Activated CD8-positive, alpha-beta memory T cell treated with anti-CD3 and anti-CD28 coated beads for 48 hours (primary cell): Measurements from ENCODE around the gene ZXDC.

Source experiments
- DNase-seq, 3 experiments: peaks; one replicate each; pipeline ENCODE4 v3.0.0-alpha.2; 2020; ENCODE audit warnings: low read depth in 2 of 3, low spot score in 2 of 3

Gene ZXDC

GRCh38 chr3:126490619-126491018, 14.9 kb upstream of the ZXDC start:
- DNase-seq, result no peak

- no peak for DNase-seq
Observed at GRCh38 chr3:126488886-126489569, 13.3 kb upstream of the ZXDC start.

GRCh38 chr3:126488185-126488584, 12.5 kb upstream of the ZXDC start:
- no peak for DNase-seq

- no peak for DNase-seq
Observed at GRCh38 chr3:126487151-126487771, 11.6 kb upstream of the ZXDC start.

GRCh38 chr3:126486360-126486847, 10.7 kb upstream of the ZXDC start:
- DNase-seq, result no peak

GRCh38 chr3:126485956-126486355, 10.3 kb upstream of the ZXDC start:
- no peak for DNase-seq

GRCh38 chr3:126485176-126485897, 9.6 kb upstream of the ZXDC start:
- no peak for DNase-seq

GRCh38 chr3:126484662-126485061, 9.0 kb upstream of the ZXDC start:
- no peak for DNase-seq

GRCh38 chr3:126484148-126484547, 8.5 kb upstream of the ZXDC start:
- no peak for DNase-seq

- no peak for DNase-seq
Observed at GRCh38 chr3:126483321-126483761, 7.7 kb upstream of the ZXDC start.

- DNase-seq, result no peak
Observed at GRCh38 chr3:126482503-126483255, 7.0 kb upstream of the ZXDC start.

GRCh38 chr3:126481808-126482502, 6.3 kb upstream of the ZXDC start:
- DNase-seq, result no peak

- no peak for DNase-seq
Observed at GRCh38 chr3:126480861-126481260, 5.2 kb upstream of the ZXDC start.

- DNase-seq, result no peak
Observed at GRCh38 chr3:126480206-126480605, 4.5 kb upstream of the ZXDC start.

- no peak for DNase-seq
Observed at GRCh38 chr3:126479642-126480041, 4.0 kb upstream of the ZXDC start.

- no peak for DNase-seq
Observed at GRCh38 chr3:126478581-126479310, 3.1 kb upstream of the ZXDC start.

GRCh38 chr3:126477061-126477380, 1.3 kb upstream of the ZXDC start:
- no peak for DNase-seq

- DNase-seq, result peak in 1 of 3 experiments; percentile 44
Observed at GRCh38 chr3:126476166-126477060, 722 bp upstream of the ZXDC start.
